ENCODE data around the gene PMEPA1. TPM values are rescaled to one million over a fixed set of nuclear protein-coding genes. Genes with fewer than 3 reads are reported as not detected.

The PMEPA1 gene
- total RNA-seq, 4 donors from 2014 or later: 10.2 to 33.6 (median 18.3) TPM

DNA sequence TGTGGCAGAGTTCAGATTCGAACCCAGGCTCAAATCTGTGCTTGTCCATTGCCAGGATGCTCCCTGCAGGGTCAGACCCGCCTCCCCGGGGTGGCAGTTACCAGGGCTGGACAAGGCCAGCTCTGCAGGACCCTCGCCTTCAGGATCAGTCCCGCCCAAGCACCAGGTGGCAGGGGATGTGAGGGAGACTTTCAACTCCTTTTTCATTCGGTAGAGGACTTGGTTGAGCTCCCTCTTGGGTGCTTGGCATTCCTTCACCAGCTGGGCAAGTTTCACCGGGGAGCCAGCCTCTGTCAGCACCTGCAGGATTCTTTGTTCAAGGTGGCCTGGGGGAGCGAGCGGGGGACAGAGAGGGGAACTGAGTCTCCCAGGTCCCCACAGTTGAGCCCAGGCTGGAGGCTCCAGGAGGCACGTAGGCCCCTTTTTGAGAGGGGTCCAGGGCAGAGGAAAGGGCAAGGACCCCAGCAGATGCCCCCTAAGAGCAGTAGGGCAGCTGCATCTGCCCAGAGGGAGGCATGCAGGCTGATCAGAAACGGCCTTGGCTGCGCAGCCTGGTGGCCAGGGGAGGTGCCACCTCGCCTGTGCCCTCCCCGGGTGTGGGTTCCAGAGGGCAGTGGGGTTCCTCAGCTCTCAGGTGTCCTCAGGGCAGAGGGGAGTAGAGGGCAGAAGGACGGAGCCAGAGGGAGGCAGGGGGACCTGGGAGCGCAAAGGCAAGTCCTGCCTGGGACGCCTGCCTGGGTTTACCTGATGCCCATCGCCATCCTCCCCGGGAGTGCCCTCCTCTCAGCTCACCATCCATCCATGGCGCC, 93.5 kb downstream of the PMEPA1 start:
- Histone ChIP-seq H3K27ac (no peak overlapping the region), H3K36me3 (no peaks in the 10 kb centered on the region), H3K9me3 (no peaks in the 10 kb centered on the region), H3K4me1 (peaks cover 0 to 7% (median 3%) of the 10 kb centered on the region in 4 donors), H3K27me3 (no peaks in the 10 kb centered on the region), H3K4me3 (no peak overlapping the region)
- no peak for TF ChIP-seq EP300 (IDR thresholded peaks at IDR 0.05)
- TF ChIP-seq POLR2A (IDR thresholded peaks at IDR 0.05): no peak
- TF ChIP-seq, protein P1, sequence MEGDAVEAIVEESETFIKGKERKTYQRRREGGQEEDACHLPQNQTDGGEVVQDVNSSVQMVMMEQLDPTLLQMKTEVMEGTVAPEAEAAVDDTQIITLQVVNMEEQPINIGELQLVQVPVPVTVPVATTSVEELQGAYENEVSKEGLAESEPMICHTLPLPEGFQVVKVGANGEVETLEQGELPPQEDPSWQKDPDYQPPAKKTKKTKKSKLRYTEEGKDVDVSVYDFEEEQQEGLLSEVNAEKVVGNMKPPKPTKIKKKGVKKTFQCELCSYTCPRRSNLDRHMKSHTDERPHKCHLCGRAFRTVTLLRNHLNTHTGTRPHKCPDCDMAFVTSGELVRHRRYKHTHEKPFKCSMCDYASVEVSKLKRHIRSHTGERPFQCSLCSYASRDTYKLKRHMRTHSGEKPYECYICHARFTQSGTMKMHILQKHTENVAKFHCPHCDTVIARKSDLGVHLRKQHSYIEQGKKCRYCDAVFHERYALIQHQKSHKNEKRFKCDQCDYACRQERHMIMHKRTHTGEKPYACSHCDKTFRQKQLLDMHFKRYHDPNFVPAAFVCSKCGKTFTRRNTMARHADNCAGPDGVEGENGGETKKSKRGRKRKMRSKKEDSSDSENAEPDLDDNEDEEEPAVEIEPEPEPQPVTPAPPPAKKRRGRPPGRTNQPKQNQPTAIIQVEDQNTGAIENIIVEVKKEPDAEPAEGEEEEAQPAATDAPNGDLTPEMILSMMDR (IDR thresholded peaks at IDR 0.05): no peak
- DNase-seq (ENCODE audit: low spot score in 2 of 2): no peak
- WGBS, 2 donors: 92 to 95% methylated on average over 17 to 18 of the region's 20 CpGs

DNA sequence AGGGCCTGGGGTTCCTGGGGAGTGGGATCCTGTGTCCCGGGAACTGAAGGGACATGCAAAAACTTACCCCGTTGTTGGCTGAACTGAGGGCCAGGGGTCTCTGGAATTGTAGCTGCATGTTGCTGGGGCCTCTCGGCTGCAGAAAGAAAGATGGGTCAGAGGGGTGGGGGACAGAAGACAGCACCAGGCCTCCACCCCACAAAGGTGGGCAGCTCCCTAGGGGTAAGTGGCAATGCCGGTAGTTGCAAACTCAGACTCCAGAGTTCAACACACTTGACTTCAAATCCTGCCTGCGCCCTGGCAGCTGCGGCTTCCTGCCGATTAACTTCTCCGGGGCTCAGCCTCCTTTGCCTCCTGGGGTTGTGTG, 94.4 kb downstream of the PMEPA1 start:
- Histone ChIP-seq H3K9me3 (no peaks in the 10 kb centered on the region), H3K4me1 (peaks cover 0 to 5% (median 2%) of the 10 kb centered on the region in 4 donors)
- DNase-seq (ENCODE audit: low spot score in 2 of 2): no peak

DNA sequence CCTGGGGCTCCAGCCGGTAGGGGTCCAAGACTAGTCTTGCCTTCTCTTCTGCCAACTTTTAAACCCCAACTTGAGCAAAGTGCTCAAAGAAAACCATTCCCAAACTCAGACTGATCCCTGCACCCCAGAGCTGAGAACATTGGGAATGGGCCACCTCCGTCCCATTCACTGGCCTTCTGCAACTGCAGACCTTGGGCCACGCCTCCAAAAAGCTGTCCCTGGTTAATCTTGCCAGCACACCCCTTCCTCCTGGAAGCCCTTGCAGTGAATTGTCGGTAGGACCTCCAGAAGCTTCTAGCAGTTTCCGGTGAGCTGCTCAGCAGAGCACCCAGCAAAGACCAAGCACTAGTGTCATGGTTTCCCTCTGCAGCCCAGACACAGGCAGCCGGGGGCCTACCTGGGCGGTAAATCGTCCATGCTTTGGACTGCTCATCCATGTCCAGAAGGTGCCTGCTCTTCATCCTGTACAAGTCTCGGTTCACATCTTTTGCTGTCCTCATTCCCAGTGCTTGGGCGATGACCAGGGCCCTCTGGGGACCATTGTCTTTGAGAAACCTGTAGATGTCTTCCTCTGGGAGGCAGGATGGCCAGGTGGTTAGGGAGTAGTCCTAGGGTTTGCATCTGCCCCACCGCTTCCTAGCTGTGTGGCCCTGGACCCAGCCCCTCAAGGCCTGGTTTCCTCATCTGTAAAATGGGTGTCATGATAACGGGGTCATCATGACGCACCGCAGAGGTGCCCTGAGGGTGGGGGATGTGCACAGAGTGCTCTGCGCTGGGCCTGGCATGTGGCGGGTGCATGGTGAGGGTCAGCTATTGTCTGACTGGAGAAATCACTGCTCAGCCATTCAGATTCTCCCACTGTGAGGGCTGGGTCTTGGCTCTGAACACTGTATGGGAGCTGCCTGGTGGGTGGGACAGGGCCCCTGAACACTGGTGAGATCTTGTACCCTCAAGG, 95.0 kb downstream of the PMEPA1 start:
- Histone ChIP-seq H3K36me3 (no peaks in the 10 kb centered on the region), H3K4me3 (no peak overlapping the region), H3K27ac (no peak overlapping the region), H3K27me3 (no peaks in the 10 kb centered on the region), H3K4me1 (peaks cover 0 to 5% (median 2%) of the 10 kb centered on the region in 4 donors), H3K9me3 (no peaks in the 10 kb centered on the region)
- WGBS, 2 donors: 85 to 87% methylated on average over 11 to 16 of the region's 16 CpGs
- no peak for DNase-seq (ENCODE audit: low spot score in 2 of 2)
- TF ChIP-seq, protein P1 (IDR thresholded peaks at IDR 0.05): no peak
- TF ChIP-seq EP300 (IDR thresholded peaks at IDR 0.05) (no peak), POLR2A (IDR thresholded peaks at IDR 0.05) (no peak)

More for the DNA sequence above, 94.4 kb downstream of the PMEPA1 start:
- no peaks in the 10 kb centered on the region for H3K36me3 ChIP-seq
- no peaks in the 10 kb centered on the region for H3K27me3 ChIP-seq
- H3K27ac ChIP-seq: no peak overlapping the region
- no peak overlapping the region for H3K4me3 ChIP-seq
- 76 to 83% methylated on average over 8 of the region's 8 CpGs for WGBS, 2 donors
- TF ChIP-seq POLR2A (IDR thresholded peaks at IDR 0.05) (no peak), EP300 (IDR thresholded peaks at IDR 0.05) (no peak)
- TF ChIP-seq, protein P1 (IDR thresholded peaks at IDR 0.05): no peak

DNA sequence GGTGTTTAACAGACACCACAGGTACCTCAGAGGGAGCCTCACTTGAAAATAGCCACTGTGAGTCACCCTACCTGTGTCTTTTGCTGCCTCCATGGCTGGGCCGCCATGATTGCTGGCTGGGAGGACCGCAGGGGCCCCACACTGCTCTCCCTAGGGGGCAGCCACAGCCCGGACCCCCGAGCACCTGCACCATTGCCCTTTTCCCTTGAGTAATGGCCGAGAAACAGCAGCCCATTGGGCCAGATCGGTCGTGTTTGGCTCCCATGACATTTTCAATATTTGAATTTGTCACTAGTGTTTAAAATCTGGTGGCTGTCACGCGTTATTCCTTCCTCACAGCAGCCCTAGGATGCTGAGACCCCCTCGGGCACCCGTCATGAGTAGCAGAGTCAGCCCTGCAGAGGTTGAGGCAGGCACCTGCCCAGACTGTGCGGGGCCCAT, 96.3 kb downstream of the PMEPA1 start:
- Histone ChIP-seq H3K27me3 (peaks cover 0 to 12% of the 10 kb centered on the region in 2 donors), H3K36me3 (no peaks in the 10 kb centered on the region), H3K4me1 (peaks cover 0 to 5% (median under 1%) of the 10 kb centered on the region in 4 donors), H3K4me3 (no peak overlapping the region), H3K9me3 (no peaks in the 10 kb centered on the region), H3K27ac (no peak overlapping the region)
- no peak for TF ChIP-seq POLR2A (IDR thresholded peaks at IDR 0.05)
- TF ChIP-seq, protein P1 (IDR thresholded peaks at IDR 0.05): no peak
- TF ChIP-seq EP300 (IDR thresholded peaks at IDR 0.05): no peak
- WGBS, 2 donors: 89 to 90% methylated on average over 12 of the region's 12 CpGs
- no peak for DNase-seq (ENCODE audit: low spot score in 2 of 2)
